HFFc6 (cell line): Measurements from ENCODE around the gene DNAJC1. TPM values are rescaled to one million over a fixed set of nuclear protein-coding genes. Genes with fewer than 3 reads are reported as not detected.

ENCODE experiments used
- DNase-seq: peaks from one replicate; pipeline ENCODE4 v3.0.0-alpha.2; 2018
- H3K27ac Mint-ChIP-seq: 2 replicates; pipeline ENCODE4 v1.8.0; 2020; ENCODE audit warnings: mild to moderate bottlenecking, mixed read lengths
- H3K27me3 Mint-ChIP-seq: 2 replicates; pipeline ENCODE4 v1.8.0; 2021; ENCODE audit warnings: mild to moderate bottlenecking, moderate library complexity, mixed read lengths; ENCODE audit not compliant: insufficient read depth
- H3K36me3 Mint-ChIP-seq: 2 replicates; pipeline ENCODE4 v1.8.0; 2021; ENCODE audit warnings: low read depth, mixed read lengths
- H3K4me1 Mint-ChIP-seq: 2 replicates; pipeline ENCODE4 v1.8.0; 2020; ENCODE audit warnings: low read depth, mixed read lengths
- H3K4me3 Mint-ChIP-seq: 2 replicates; pipeline ENCODE4 v1.8.0; 2020; ENCODE audit warnings: mild to moderate bottlenecking, moderate library complexity, mixed read lengths
- H3K9me3 Mint-ChIP-seq: 2 replicates; pipeline ENCODE4 v1.8.0; 2020; ENCODE audit warnings: mild to moderate bottlenecking, mixed read lengths
- CTCF ChIP-seq: fragments of 200-600 bp; sonication (generic); IDR thresholded peaks from 2 replicates; pipeline ENCODE4 v1.5.0; 2021; ENCODE audit warnings: antibody characterized with exemption, mild to moderate bottlenecking
- total RNA-seq, 6 experiments: library from RNA; stranded (reverse); fragmentation: NEBNext Ultra II Directional; extraction: Animal tissue kit (Norgen Biotek cat#: 25700); gene quantifications; 2 replicates in 1 of 6; 3 replicates in 5 of 6; pipeline ENCODE4 v1.2.3, GENCODE V29; 2021

The DNAJC1 gene
- total RNA-seq, 6 experiments from 2014 or later, result 17.3 to 25.5 (median 17.9) TPM

GRCh38 chr10:21980691-21981090, 22.8 kb downstream of the DNAJC1 start:
- peak overlapping the region; percentile 6 for H3K4me3 Mint-ChIP-seq
- TF ChIP-seq CTCF, result no peak
- H3K27me3 Mint-ChIP-seq, result no peaks in the 10 kb centered on the region; the same call in 1 of the 2 replicates
- no peak for DNase-seq
- peak overlapping the region; percentile 44; the same call in 1 of the 2 replicates for H3K27ac Mint-ChIP-seq
- peaks cover 4% of the 10 kb centered on the region; the same call in 1 of the 2 replicates for H3K36me3 Mint-ChIP-seq
- H3K9me3 Mint-ChIP-seq, result no peaks in the 10 kb centered on the region
- peaks cover 64% of the 10 kb centered on the region for H3K4me1 Mint-ChIP-seq

- peaks cover 72% of the 10 kb centered on the region for H3K4me1 Mint-ChIP-seq
- DNase-seq, result peak; percentile 33
- no peaks in the 10 kb centered on the region; the same call in 1 of the 2 replicates for H3K27me3 Mint-ChIP-seq
- TF ChIP-seq CTCF, result no peak
- H3K36me3 Mint-ChIP-seq, result peaks cover 4% of the 10 kb centered on the region; the same call in 1 of the 2 replicates
- no peaks in the 10 kb centered on the region for H3K9me3 Mint-ChIP-seq
- H3K27ac Mint-ChIP-seq, result peak overlapping the region; percentile 63
- H3K4me3 Mint-ChIP-seq, result peak overlapping the region; percentile 53
These were observed 25.2 kb downstream of the DNAJC1 start for GRCh38 chr10:21978191-21978862.

GRCh38 chr10:21976739-21977138, 26.8 kb downstream of the DNAJC1 start:
- Mint-ChIP-seq H3K36me3 (peaks cover 4% of the 10 kb centered on the region; the same call in 1 of the 2 replicates), H3K9me3 (no peaks in the 10 kb centered on the region), H3K27me3 (no peaks in the 10 kb centered on the region; the same call in 1 of the 2 replicates), H3K4me3 (peak overlapping the region; percentile 36; the same call in 1 of the 2 replicates), H3K4me1 (peaks cover 67% of the 10 kb centered on the region), H3K27ac (no peak overlapping the region)
- DNase-seq, result no peak
- TF ChIP-seq CTCF, result no peak

- Mint-ChIP-seq H3K9me3 (no peaks in the 10 kb centered on the region), H3K4me3 (no peak overlapping the region), H3K27me3 (no peaks in the 10 kb centered on the region), H3K27ac (no peak overlapping the region), H3K4me1 (peaks cover 63% of the 10 kb centered on the region), H3K36me3 (peaks cover 4% of the 10 kb centered on the region; the same call in 1 of the 2 replicates)
- TF ChIP-seq CTCF, result no peak
- DNase-seq, result no peak
These were observed 27.2 kb downstream of the DNAJC1 start for GRCh38 chr10:21976280-21976679.

GRCh38 chr10:21975378-21975990, 28.0 kb downstream of the DNAJC1 start:
- Mint-ChIP-seq H3K27ac (no peak overlapping the region), H3K4me1 (peaks cover 55% of the 10 kb centered on the region)

More at GRCh38 chr10:21975378-21975990, 28.0 kb downstream of the DNAJC1 start:
- Mint-ChIP-seq H3K36me3 (peaks cover 4% of the 10 kb centered on the region; the same call in 1 of the 2 replicates), H3K9me3 (no peaks in the 10 kb centered on the region), H3K27me3 (no peaks in the 10 kb centered on the region), H3K4me3 (no peak overlapping the region)
- TF ChIP-seq CTCF, result no peak
- DNase-seq, result no peak
